HEK293T (cell line): Measurements from ENCODE around the gene SMARCAL1.

ENCODE experiments used
- CTCF ChIA-PET: fragments of 350-600 bp; formaldehyde crosslinking; extraction: SDS; loops from one replicate; lab custom pipeline; 2021; ENCODE audit warnings: antibody characterized with exemption, inconsistent platforms; lab: Yijun Ruan, JAX
- POLR2A ChIA-PET: fragments of 350-600 bp; formaldehyde crosslinking; extraction: SDS; loops from one replicate; lab custom pipeline; 2020; ENCODE audit warnings: antibody characterized with exemption, inconsistent platforms; lab: Yijun Ruan, JAX
- DNase-seq: peaks from one replicate; pipeline ENCODE4 v3.0.0; 2012; ENCODE audit warnings: mixed read lengths; ENCODE audit errors: extremely low spot score
- ARNT ChIP-seq: fragments of 450-650 bp; IDR thresholded peaks from 2 replicates; pipeline ENCODE4 v1.6.1; 2017; ENCODE audit warnings: mild to moderate bottlenecking
- BHLHE40 ChIP-seq: fragments of 450-650 bp; IDR thresholded peaks from 2 replicates; pipeline ENCODE4 v1.6.1; 2016; ENCODE audit warnings: mild to moderate bottlenecking, moderate library complexity, borderline replicate concordance
- CTBP1 ChIP-seq: fragments of 450-650 bp; IDR thresholded peaks from 2 replicates; pipeline ENCODE4 v1.6.1; 2016; ENCODE audit warnings: borderline replicate concordance
- ELF4 ChIP-seq: fragments of 450-650 bp; IDR thresholded peaks from 2 replicates; pipeline ENCODE4 v1.6.1; 2017; ENCODE audit warnings: antibody characterized with exemption
- FOXA1 ChIP-seq: fragments of 450-650 bp; IDR thresholded peaks from 2 replicates; pipeline ENCODE4 v1.6.1; 2016; ENCODE audit warnings: mild to moderate bottlenecking
- FOXK2 ChIP-seq: fragments of 450-650 bp; IDR thresholded peaks from 2 replicates; pipeline ENCODE4 v1.6.1; 2016; ENCODE audit warnings: mild to moderate bottlenecking
- FOXM1 ChIP-seq: fragments of 450-650 bp; IDR thresholded peaks from 2 replicates; pipeline ENCODE4 v1.6.1; 2017; ENCODE audit warnings: mild to moderate bottlenecking, borderline replicate concordance
- HDGF ChIP-seq: fragments of 450-650 bp; IDR thresholded peaks from 2 replicates; pipeline ENCODE4 v1.6.1; 2017; ENCODE audit warnings: antibody characterized with exemption, borderline replicate concordance
- L3MBTL2 ChIP-seq: fragments of 450-650 bp; conservative IDR thresholded peaks from 2 replicates; pipeline ENCODE4 v1.6.1; 2016; ENCODE audit warnings: mild to moderate bottlenecking
- LEF1 ChIP-seq: fragments of 450-650 bp; IDR thresholded peaks from 2 replicates; pipeline ENCODE4 v1.6.1; 2017; ENCODE audit warnings: mild to moderate bottlenecking, borderline replicate concordance
- NFRKB ChIP-seq: fragments of 450-650 bp; IDR thresholded peaks from 2 replicates; pipeline ENCODE4 v1.6.1; 2016; ENCODE audit warnings: mild to moderate bottlenecking, moderate library complexity
- PKNOX1 ChIP-seq: fragments of 450-650 bp; IDR thresholded peaks from 2 replicates; pipeline ENCODE4 v1.6.1; 2016
- SP1 ChIP-seq: fragments of 450-650 bp; IDR thresholded peaks from 2 replicates; pipeline ENCODE4 v1.6.1; 2017
- SUZ12 ChIP-seq: fragments of 450-650 bp; IDR thresholded peaks from 2 replicates; pipeline ENCODE4 v1.6.1; 2016; ENCODE audit warnings: mild to moderate bottlenecking
- TARDBP ChIP-seq: fragments of 450-650 bp; IDR thresholded peaks from 2 replicates; pipeline ENCODE4 v1.6.1; 2016
- ZNF384 ChIP-seq: fragments of 450-650 bp; IDR thresholded peaks from 2 replicates; pipeline ENCODE4 v1.6.1; 2016

Gene SMARCAL1

GRCh38 chr2:216448829-216449228 lies 36.5 kb downstream of the SMARCAL1 start:
- TF ChIP-seq ZNF384 (no peak), TARDBP (no peak), LEF1 (no peak), FOXM1 (no peak), ARNT (no peak), PKNOX1 (no peak), ELF4 (no peak), HDGF (no peak), CTBP1 (no peak), SUZ12 (no peak), NFRKB (no peak), BHLHE40 (no peak), FOXK2 (no peak), SP1 (no peak), FOXA1 (no peak), L3MBTL2 (no peak)
- ChIA-PET CTCF (no interaction called here), POLR2A (interaction anchor here (0.9 kb wide), 1 partner anchor 50 kb away, joined by 3 read pairs; the partner anchor contains the start of gene RPL37A)
- DNase-seq: no peak

DNA sequence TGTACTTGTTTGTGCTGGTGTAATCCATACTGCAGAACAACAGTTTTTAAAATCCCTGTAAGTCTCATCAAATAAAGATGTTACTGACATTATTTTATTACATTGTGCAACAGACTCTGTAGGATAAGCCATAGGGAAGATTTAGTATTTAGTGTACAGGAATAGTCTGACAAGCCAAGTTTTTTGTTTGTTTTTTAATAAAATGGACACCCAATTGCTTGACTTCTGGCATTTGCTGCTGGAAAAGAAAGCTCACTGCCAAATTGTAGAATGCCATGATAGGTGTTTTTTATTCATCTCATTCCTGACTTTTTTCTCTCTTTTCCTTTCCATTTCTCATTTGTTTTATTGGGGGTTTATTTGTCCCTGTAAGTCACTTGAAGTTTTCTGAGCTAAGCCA lies 38.1 kb downstream of the SMARCAL1 start:
- DNase-seq: no peak
- POLR2A ChIA-PET: no interaction called here
- TF ChIP-seq HDGF (no peak), LEF1 (no peak), FOXA1 (no peak), L3MBTL2 (no peak), SUZ12 (no peak), ELF4 (no peak), NFRKB (no peak), ARNT (no peak), CTBP1 (no peak), ZNF384 (no peak)
- CTCF ChIA-PET: no interaction called here

GRCh38 chr2:216450784-216451183 lies 38.5 kb downstream of the SMARCAL1 start:
- ChIA-PET CTCF (no interaction called here), POLR2A (no interaction called here)
- DNase-seq: no peak
- TF ChIP-seq HDGF: no peak
- no peak for TF ChIP-seq LEF1
- no peak for TF ChIP-seq FOXK2
- TF ChIP-seq L3MBTL2: no peak
- TF ChIP-seq TARDBP: no peak
- TF ChIP-seq PKNOX1: no peak
- no peak for TF ChIP-seq ARNT
- no peak for TF ChIP-seq FOXM1
- TF ChIP-seq CTBP1: no peak
- TF ChIP-seq FOXA1: no peak

DNA sequence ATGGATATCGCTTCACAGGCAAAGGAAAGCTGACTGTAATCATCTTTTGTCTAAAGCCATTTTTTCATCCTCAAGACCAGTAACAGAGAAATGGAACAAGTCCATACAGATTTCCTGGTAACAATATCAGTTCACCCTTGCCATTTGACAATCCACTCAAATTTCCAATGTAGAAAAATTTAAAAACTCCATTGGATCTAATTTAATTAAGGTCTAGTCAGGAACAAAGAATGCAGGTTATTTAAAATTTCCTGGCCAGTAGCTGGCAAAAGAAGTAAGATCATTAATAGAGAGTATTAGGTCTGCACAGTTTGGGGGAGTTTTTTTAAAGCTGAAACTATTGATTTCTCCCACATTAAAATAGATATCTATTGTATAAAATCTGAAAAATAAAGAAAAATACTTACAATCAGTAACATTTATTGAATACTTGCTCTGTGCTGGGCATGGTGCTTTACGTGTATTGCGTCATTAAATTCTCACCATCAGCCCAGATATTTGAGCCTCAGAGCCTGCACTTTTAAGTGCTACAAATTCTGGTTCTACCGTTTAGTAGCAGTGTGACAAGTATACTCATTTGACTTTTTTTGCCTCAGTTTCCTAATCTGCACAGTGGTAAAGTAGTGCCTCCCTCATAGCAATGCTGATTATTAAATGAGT lies 41.8 kb downstream of the SMARCAL1 start:
- CTCF ChIA-PET: no interaction called here
- POLR2A ChIA-PET: no interaction called here
- no peak for TF ChIP-seq NFRKB
- TF ChIP-seq FOXA1: no peak
- no peak for TF ChIP-seq SP1
- no peak for TF ChIP-seq ZNF384
- no peak for TF ChIP-seq ELF4
- no peak for TF ChIP-seq HDGF
- no peak for TF ChIP-seq FOXK2
- DNase-seq: no peak

DNA sequence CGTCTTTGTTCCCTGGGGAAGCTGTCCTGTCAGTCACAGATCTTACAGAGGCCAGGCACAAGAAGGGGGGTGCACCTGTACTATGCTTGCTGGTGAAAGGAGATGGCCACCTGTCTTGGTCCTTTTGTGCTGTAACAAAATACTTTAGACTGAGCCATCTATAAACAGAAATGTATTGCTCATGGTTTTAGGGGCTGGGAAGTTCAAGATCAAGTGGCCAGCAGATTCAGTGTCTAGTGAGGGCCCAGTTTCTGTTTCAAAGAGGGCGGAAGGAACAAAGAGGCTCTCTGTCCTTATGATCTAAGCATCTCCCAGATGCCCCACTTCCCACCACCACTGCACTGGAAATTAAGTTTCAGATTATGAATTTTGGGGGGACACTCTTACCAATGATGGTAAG lies 50.9 kb downstream of the SMARCAL1 start:
- TF ChIP-seq CTBP1 (no peak), FOXK2 (no peak), BHLHE40 (no peak), ARNT (no peak), TARDBP (no peak), FOXA1 (no peak), FOXM1 (no peak), ELF4 (no peak), ZNF384 (no peak), LEF1 (no peak), SP1 (no peak), NFRKB (no peak)
- POLR2A ChIA-PET: no interaction called here
- DNase-seq: no peak
- CTCF ChIA-PET: no interaction called here

DNA sequence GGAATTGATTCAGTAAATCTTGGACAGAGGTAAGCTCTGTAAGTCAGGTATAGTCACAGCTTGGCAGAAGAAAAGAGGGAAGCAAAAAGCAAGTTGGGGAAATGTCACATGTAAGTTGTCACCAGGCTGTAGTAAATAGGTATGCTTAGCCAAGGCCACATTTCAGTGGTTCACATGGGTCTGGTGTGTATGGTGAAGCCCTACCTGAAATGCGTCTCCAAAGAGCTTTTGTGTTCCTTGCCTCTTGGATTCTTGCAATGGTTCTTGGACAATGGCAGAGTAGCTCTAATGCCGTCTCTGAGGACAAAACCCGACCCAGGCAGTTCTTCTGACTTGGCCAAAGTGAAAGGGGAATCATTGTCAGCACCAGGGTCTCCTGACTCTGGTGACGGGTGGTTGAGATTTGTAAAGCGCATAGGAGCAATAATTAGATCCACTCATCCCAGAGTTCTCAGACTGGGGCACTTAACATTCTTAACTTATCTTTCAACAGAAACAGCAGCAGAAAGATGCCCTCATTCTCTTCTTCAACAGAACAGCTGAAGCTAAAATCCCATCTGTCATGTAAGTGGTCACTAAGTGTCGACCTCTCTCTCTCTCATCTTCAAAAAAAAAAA lies 51.9 kb downstream of the SMARCAL1 start:
- ChIA-PET CTCF (no interaction called here), POLR2A (no interaction called here)
- TF ChIP-seq NFRKB (no peak), CTBP1 (no peak), LEF1 (no peak), FOXA1 (no peak), PKNOX1 (no peak), ELF4 (no peak), SUZ12 (no peak), ZNF384 (no peak), FOXK2 (no peak), SP1 (no peak), TARDBP (no peak), HDGF (no peak), ARNT (no peak), FOXM1 (no peak), BHLHE40 (no peak), L3MBTL2 (no peak)
- no peak for DNase-seq
